Brain microvascular endothelial cell (primary cell): ENCODE data around the gene TSSK3.

ENCODE experiments used
- DNase-seq: peaks from one replicate; pipeline ENCODE4 v3.0.0-alpha.2; 2020
- H3K27ac ChIP-seq: fragments of 250-450 bp; sonication (Bioruptor Pico); 2 replicates; pipeline ENCODE4 v1.5.1; 2020; ENCODE audit warnings: mild to moderate bottlenecking, moderate library complexity
- H3K27me3 ChIP-seq: fragments of 250-450 bp; sonication (Bioruptor Pico); replicated peaks from 2 replicates; pipeline ENCODE4 v1.5.1; 2020; ENCODE audit warnings: mild to moderate bottlenecking
- H3K36me3 ChIP-seq: fragments of 250-450 bp; sonication (Bioruptor Pico); replicated peaks from 2 replicates; pipeline ENCODE4 v1.5.1; 2020; ENCODE audit warnings: mild to moderate bottlenecking
- H3K4me3 ChIP-seq: 2 replicates; pipeline ENCODE4 v1.5.1; 2011; ENCODE audit warnings: low read depth, mild to moderate bottlenecking, control low read depth, low read length, moderate library complexity
- in situ Hi-C: cut with HindIII; loops from 2 replicates; pipeline ENCODE4 v1.10.0; 2017; ENCODE audit warnings: low sequenced_read_pairs, low pct_ligation_motif_present
- TF ChIP-seq, protein P1 (sequence below): IDR thresholded peaks from 2 replicates; pipeline ENCODE4 v1.5.1; 2011; ENCODE audit warnings: low read depth, mild to moderate bottlenecking, moderate library complexity, low read length, control low read depth, inconsistent platforms; ENCODE audit errors: missing control alignments

TSSK3 gene

GRCh38 chr1:32400876-32401631 is 38.7 kb downstream of the TSSK3 start:
- in situ Hi-C loops: no loop called here

GRCh38 chr1:32404946-32405345 is 42.6 kb downstream of the TSSK3 start:
- H3K27ac ChIP-seq: no peak overlapping the region
- no peaks in the 10 kb centered on the region for H3K36me3 ChIP-seq
- in situ Hi-C loops: no loop called here
- no peak overlapping the region for H3K4me3 ChIP-seq
- DNase-seq: no peak
- TF ChIP-seq, protein P1, sequence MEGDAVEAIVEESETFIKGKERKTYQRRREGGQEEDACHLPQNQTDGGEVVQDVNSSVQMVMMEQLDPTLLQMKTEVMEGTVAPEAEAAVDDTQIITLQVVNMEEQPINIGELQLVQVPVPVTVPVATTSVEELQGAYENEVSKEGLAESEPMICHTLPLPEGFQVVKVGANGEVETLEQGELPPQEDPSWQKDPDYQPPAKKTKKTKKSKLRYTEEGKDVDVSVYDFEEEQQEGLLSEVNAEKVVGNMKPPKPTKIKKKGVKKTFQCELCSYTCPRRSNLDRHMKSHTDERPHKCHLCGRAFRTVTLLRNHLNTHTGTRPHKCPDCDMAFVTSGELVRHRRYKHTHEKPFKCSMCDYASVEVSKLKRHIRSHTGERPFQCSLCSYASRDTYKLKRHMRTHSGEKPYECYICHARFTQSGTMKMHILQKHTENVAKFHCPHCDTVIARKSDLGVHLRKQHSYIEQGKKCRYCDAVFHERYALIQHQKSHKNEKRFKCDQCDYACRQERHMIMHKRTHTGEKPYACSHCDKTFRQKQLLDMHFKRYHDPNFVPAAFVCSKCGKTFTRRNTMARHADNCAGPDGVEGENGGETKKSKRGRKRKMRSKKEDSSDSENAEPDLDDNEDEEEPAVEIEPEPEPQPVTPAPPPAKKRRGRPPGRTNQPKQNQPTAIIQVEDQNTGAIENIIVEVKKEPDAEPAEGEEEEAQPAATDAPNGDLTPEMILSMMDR: no peak
- H3K27me3 ChIP-seq: no peaks in the 10 kb centered on the region

More at GRCh38 chr1:32400876-32401631, 38.7 kb downstream of the TSSK3 start:
- Histone ChIP-seq H3K36me3 (no peaks in the 10 kb centered on the region), H3K4me3 (no peak overlapping the region), H3K27ac (no peak overlapping the region), H3K27me3 (no peaks in the 10 kb centered on the region)
- DNase-seq: peak; percentile 67
- TF ChIP-seq, protein P1: peak; percentile 95

GRCh38 chr1:32405672-32406467 is 43.5 kb downstream of the TSSK3 start:
- no peak overlapping the region for H3K4me3 ChIP-seq
- no peak for DNase-seq
- H3K27me3 ChIP-seq: no peaks in the 10 kb centered on the region
- in situ Hi-C loops: no loop called here
- H3K27ac ChIP-seq: no peak overlapping the region
- H3K36me3 ChIP-seq: no peaks in the 10 kb centered on the region
- TF ChIP-seq, protein P1: no peak

- Histone ChIP-seq H3K4me3 (no peak overlapping the region), H3K27me3 (no peaks in the 10 kb centered on the region), H3K36me3 (no peaks in the 10 kb centered on the region), H3K27ac (no peak overlapping the region)
- TF ChIP-seq, protein P1: no peak
- DNase-seq: no peak
- in situ Hi-C loops: no loop called here
Measured at GRCh38 chr1:32406629-32407111, 44.3 kb downstream of the TSSK3 start.

DNA sequence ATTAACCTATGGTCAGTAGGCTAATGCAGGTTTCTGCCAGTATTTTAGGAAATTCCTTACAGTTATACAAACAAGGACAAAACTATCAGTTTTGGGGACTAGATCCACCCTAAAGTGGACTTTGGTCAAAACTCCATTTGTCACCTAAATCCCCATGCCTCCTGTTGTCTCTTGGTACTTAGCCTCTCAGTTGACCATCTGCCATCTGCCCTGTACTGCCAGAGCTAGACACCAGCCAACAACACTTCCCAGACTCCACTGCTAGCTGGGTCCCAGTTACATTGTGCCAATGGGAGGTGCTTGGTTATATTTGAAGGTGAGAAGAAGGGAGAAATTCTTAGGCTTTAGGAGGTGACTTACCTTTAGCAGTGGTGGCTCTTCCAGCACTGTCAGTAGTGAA is 48.9 kb downstream of the TSSK3 start:
- no peak overlapping the region for H3K27ac ChIP-seq
- H3K36me3 ChIP-seq: no peaks in the 10 kb centered on the region
- no peak overlapping the region for H3K4me3 ChIP-seq
- TF ChIP-seq, protein P1: no peak
- no peak for DNase-seq
- in situ Hi-C loops: no loop called here
- H3K27me3 ChIP-seq: no peaks in the 10 kb centered on the region
